Measurements from ENCODE around the gene KCNQ4. TPM values are rescaled to one million over a fixed set of nuclear protein-coding genes. Genes with fewer than 3 reads are reported as not detected.

The KCNQ4 gene
- total and polyA plus RNA-seq, 2 of the 13 experiments (the other 11 are each of a cell fraction or from before 2014, with no cell fraction given), result 0.02 to 0.09 TPM

- no peak for DNase-seq (ENCODE audit: low spot score)
- BruUV-seq (replicated peaks), result no TSS peak
- no peak overlapping the region for H3K9ac ChIP-seq (ENCODE audit: insufficient read depth, low read depth, low read length)
- intact Hi-C loops (cut with micrococcal nuclease; ENCODE audit: unreplicated experiment), result loop anchor here (5.0 kb wide), 1 partner anchor 63 kb away; the partner anchor contains the start of gene NFYC
- H3K4me2 ChIP-seq (ENCODE audit: low read depth, low read length), result no peak overlapping the region
- ChIA-PET POLR2A (interaction anchor here (4.6 kb wide), 1 partner anchor 64 kb away, joined by 91 read pairs; the partner anchor contains the start of gene NFYC), CTCF (ENCODE audit: low intra/inter-chr PET ratio, low total read pairs) (no interaction called here)
- TF ChIP-seq GPBP1L1 (CRISPR knock-in tag; IDR thresholded peaks at IDR 0.05) (no peak), CEBPB (IDR thresholded peaks at IDR 0.05; ENCODE audit: borderline replicate concordance, low read depth, low read length) (peak; percentile 56; the same call in 1 of the 2 replicates), NR3C1 (CRISPR knock-in tag; IDR thresholded peaks at IDR 0.05) (no peak), CEBPG (CRISPR knock-in tag; IDR thresholded peaks at IDR 0.05) (peak; percentile 17; the same call in 1 of the 2 replicates), NFE2L1 (CRISPR knock-in tag; IDR thresholded peaks at IDR 0.05; ENCODE audit: borderline replicate concordance) (no peak), PBX2 (CRISPR knock-in tag; IDR thresholded peaks at IDR 0.05) (no peak), CBX2 (IDR thresholded peaks at IDR 0.05; ENCODE audit: low read depth, low read length) (no peak), CBX2 (CRISPR knock-in tag; IDR thresholded peaks at IDR 0.05; ENCODE audit: low read depth) (no peak)
- peaks cover 20 to 71% of the 10 kb centered on the region in 2 experiments for H3K36me3 ChIP-seq (replicated peaks in 1 of 2; ENCODE audit: control insufficient read depth in 1 of 2, insufficient read depth in 2 of 2, low read length in 2 of 2)
- FAIRE-seq, result no peak
- no peak overlapping the region for H2AFZ ChIP-seq (ENCODE audit: low read length)
- peaks cover 2% of the 10 kb centered on the region for H3K79me2 ChIP-seq (ENCODE audit: insufficient read depth, low read length)
- peak overlapping the region; percentile 13 for H3K27ac ChIP-seq (ENCODE audit: extremely low read length, insufficient read depth, low read length)
- no peaks in the 10 kb centered on the region for H4K20me1 ChIP-seq (ENCODE audit: insufficient read depth, low read length)
- H3K4me3 ChIP-seq (replicated peaks in 1 of 3; ENCODE audit: insufficient read depth in 1 of 3, low read depth in 2 of 3, low read length in 3 of 3), result no peak overlapping the region
- no peak for ATAC-seq
- WGBS (ENCODE audit: low lambda C conversion rate), result 96% methylated on average over 4 of the region's 4 CpGs
- peaks cover 57% of the 10 kb centered on the region for H3K4me1 ChIP-seq (ENCODE audit: insufficient read depth, low read length)
- H3K9me3 ChIP-seq (ENCODE audit: low read length), result no peaks in the 10 kb centered on the region
- no peaks in the 10 kb centered on the region for H3K27me3 ChIP-seq (ENCODE audit: control insufficient read depth in 1 of 2, insufficient read depth in 2 of 2, low read length in 2 of 2)
- in situ Hi-C loops (cut with HindIII; ENCODE audit: extremely low pct_ligation_motif_present, low pct_unique_long_range_greater_than_20kb), result no loop called here
Measured at GRCh38 chr1:40755067-40755466, 28.5 kb upstream of the KCNQ4 start.

All from HepG2 (cell line).